ENCODE measurements around the gene PLA2G6. TPM values are rescaled to one million over a fixed set of nuclear protein-coding genes. Genes with fewer than 3 reads are reported as not detected.

The PLA2G6 gene
- total RNA-seq, 4 donors from 2014 or later = 29.2 to 129 (median 44.1) TPM

DNA sequence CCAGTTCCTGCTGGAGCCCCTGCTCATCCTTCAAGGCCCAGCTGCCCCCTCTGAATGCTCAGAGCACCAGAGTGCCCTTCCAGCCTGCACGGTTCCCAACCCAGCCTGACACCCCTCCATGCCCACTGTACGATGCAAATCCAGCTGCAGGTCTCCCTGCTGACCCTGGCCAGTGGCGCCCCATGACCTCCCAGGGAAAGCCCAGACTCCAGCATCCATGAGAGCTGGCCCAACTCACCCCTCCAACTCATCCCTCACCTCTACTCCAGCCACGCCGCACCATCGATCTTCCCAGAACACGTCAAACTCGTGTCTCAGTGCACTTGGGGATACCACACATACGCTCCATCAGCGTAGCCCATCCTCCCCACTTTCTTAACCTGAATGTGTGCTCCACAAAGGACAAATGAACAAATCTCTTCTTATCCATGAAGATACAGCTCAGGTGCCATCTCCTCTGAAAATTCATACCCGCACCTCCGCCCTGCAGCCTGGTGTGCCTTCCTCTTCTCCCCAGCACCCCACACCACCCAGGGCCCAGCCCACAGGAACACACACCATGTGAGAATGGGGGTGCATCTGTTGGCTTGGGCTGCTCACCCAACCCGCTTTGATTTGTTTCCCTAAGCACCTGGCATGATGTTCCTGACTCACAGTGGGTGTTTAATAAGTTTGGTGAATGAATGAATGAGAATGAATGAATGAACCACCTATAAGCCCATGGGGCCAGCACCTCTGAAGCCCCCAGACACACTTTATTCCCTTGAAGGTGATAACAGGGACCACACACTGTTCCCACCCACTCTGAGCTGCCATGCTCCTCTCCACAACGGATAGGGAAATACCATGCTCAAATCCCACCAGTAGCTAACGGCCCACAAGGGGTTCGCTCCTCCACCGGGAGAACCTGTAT is 6.2 kb downstream of the PLA2G6 start:
- TF ChIP-seq, protein P1, sequence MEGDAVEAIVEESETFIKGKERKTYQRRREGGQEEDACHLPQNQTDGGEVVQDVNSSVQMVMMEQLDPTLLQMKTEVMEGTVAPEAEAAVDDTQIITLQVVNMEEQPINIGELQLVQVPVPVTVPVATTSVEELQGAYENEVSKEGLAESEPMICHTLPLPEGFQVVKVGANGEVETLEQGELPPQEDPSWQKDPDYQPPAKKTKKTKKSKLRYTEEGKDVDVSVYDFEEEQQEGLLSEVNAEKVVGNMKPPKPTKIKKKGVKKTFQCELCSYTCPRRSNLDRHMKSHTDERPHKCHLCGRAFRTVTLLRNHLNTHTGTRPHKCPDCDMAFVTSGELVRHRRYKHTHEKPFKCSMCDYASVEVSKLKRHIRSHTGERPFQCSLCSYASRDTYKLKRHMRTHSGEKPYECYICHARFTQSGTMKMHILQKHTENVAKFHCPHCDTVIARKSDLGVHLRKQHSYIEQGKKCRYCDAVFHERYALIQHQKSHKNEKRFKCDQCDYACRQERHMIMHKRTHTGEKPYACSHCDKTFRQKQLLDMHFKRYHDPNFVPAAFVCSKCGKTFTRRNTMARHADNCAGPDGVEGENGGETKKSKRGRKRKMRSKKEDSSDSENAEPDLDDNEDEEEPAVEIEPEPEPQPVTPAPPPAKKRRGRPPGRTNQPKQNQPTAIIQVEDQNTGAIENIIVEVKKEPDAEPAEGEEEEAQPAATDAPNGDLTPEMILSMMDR (IDR thresholded peaks at IDR 0.05; ENCODE audit: low read depth) = no peak

DNA sequence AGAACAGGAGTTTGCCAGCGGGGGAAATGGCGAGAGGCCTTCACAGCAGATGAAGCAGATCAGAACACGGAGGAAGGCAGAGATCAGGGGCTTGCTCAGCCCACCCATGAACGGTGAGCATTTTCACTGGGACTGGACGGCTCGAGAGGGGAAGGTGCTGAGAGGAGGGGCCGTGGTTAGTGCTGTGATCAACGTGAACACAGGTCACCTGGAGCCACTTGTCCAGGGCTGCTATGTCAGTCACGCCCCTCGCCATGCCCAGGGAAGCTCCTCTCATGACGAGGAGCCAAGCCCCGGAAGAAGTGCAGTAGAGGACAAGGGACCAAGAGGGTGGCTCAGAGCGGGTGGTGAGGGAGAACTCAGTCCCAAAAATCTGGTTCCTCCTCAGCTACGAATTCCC is 7.0 kb downstream of the PLA2G6 start:
- TF ChIP-seq, protein P1 (IDR thresholded peaks at IDR 0.05; ENCODE audit: low read depth) = no peak

DNA sequence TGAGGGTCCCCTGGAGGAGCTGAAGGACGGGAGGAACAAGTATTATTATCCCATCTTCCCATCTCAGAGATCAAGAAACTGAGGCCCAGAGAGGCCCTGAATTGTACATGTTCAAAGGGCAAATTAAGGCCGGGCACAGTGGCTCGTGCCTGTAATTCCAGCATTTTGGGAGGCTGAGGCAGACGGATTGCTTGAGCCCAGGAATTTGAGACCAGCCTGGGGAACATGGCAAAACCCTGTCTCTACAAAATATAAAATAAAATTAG is 8.1 kb downstream of the PLA2G6 start:
- TF ChIP-seq, protein P1 (IDR thresholded peaks at IDR 0.05; ENCODE audit: low read depth) = no peak

DNA sequence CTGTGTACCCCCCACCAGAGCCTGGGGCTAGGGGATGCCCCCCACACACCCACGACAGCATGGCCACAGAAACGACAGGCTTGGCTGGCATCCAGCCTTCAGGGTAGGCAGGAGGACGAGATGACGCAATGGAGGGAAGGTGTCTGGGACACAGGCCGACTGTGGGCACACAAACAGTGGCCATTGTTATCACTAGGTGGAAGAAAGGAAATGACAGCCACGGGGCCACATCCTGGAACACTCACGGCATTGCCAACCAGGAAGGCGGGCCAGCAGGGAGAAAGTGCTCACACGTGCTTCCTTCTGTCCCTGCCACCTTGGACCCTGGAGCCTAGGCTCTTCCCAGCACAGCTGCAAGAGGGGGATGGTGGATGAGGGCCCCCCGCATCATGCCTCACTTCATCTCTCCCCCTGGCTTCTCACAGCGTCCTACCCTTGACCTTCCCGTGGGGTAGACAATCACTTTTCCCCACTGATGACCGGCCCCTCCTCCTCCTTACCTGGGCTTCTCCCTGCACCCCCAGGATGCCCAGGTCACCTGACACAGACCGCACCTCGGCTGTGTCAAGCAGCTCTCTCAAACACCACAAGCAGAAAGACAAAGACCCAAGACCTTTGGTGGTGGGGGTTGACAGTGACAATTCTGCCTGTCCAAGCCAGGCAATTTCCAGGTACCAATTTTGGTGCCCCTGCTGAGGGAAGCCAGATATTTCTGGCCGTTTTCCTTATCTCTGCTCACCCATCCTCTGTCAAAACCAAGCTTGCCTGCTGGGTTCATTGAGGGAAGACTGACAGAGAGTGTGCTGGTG is 8.6 kb downstream of the PLA2G6 start:
- TF ChIP-seq, protein P1 (IDR thresholded peaks at IDR 0.05; ENCODE audit: low read depth) = no peak

DNA sequence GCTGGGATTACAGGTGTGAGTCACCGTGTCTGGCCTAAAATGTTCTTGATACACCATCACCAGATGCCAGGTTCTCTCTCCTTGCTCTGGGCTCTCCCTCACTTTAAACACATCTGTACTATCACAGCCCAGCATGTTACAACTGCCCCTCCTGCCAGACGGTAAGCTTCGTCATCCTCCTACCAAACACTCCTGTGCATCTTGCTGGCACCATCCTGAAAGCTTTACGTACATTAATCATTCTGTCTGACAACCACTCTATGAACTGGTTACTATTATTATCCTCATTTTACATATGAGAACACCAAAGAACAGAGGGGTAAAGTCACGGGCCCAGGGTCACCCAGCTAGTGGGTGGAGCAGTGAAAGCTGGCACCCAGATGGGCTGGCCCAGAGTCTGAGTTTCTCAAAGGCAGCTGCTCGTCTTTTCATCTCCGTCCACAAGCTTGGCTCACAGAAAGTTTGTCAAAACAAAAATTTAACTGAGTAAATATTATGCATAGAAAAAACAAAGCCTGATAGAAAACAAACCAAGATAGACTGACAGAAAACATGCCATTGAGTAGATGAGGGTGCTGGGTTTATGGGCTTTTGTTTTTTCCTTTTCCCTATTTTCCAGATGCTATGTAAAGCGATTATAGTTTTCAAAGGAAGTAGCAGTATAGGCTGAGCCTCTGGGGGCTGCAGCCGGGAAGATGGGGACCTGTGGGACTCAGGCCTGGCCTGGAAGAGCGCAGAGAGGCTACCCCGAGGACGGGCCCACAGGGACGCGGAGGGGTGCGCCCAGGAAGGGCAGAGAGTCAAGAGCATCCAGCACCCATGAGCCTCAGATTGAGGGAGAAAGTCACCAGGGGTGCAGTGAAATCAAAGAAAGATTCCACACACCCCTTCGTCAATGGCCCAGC is 9.5 kb downstream of the PLA2G6 start:
- TF ChIP-seq, protein P1 (IDR thresholded peaks at IDR 0.05; ENCODE audit: low read depth) = no peak

DNA sequence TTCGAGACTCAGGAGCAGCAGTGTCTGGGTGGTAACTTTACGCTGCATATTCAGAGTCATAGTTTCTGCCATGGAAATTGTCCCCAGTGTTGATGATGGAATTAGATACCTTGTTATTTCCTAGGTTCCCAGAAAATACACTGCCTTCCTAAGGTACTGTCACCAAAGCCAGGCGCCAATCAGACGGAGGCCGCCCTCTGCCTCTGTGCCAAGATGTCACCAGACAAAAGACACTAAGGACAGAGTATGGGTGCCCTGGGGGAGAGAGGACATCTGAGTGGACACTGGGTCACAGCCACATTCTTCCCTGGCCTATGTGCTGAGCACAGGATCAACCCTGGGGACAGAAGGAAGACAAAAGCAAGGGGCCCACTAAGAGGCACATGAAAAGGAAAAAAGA is 11.2 kb downstream of the PLA2G6 start:
- TF ChIP-seq, protein P1 (IDR thresholded peaks at IDR 0.05; ENCODE audit: low read depth) = no peak

Data from subcutaneous adipose tissue (tissue), 4 donors.